Neutrophil (primary cell): ENCODE data around the gene RORC.
"Not testable (repeated sequence)": the region's sequence is repeated elsewhere in the genome, so short reads cannot be mapped to it uniquely, and the experiment has no call there.

Experiments
- H3K27ac ChIP-seq: fragments of 200-600 bp; sonication (generic); 2 replicates; pipeline ENCODE4 v1.5.1; 2016; ENCODE audit warnings: mild to moderate bottlenecking, moderate library complexity
- H3K27me3 ChIP-seq: fragments of 200-600 bp; sonication (generic); 2 replicates; pipeline ENCODE4 v1.6.0; 2016; ENCODE audit warnings: mild to moderate bottlenecking
- H3K36me3 ChIP-seq: fragments of 200-600 bp; sonication (generic); 2 replicates; pipeline ENCODE4 v1.5.1; 2017
- H3K4me1 ChIP-seq, 2 experiments: fragments of 200-600 bp in 1 of 2; sonication (generic) in 1 of 2; 1 replicate in 1 of 2; 2 replicates in 1 of 2; pipeline versions ENCODE4 v1.5.1 to v1.6.1; 2013 to 2016; ENCODE audit warnings: low read depth in 1 of 2, low read length in 1 of 2, mild to moderate bottlenecking in 1 of 2, moderate library complexity in 1 of 2; ENCODE audit not compliant: control insufficient read depth in 1 of 2, insufficient read depth in 1 of 2
- H3K4me3 ChIP-seq, 2 experiments: fragments of 200-600 bp in 1 of 2; sonication (generic) in 1 of 2; 1 replicate in 1 of 2; 2 replicates in 1 of 2; pipeline ENCODE4 v1.5.1; 2013 to 2016; ENCODE audit warnings: low read depth in 1 of 2, low read length in 1 of 2, mild to moderate bottlenecking in 1 of 2, moderate library complexity in 1 of 2
- H3K9me3 ChIP-seq: fragments of 200-600 bp; sonication (generic); 2 replicates; pipeline ENCODE4 v1.5.1; 2016
- CTCF ChIP-seq: fragments of 200-600 bp; sonication (generic); IDR thresholded peaks from 2 replicates; pipeline ENCODE4 v1.5.1; 2016; ENCODE audit warnings: antibody characterized with exemption

RORC gene

GRCh38 chr1:151783796-151784195, 47.8 kb downstream of the RORC start:
- TF ChIP-seq CTCF, result no peak
- Histone ChIP-seq H3K4me3 (no peak overlapping the region), H3K4me1 (no peaks in the 10 kb centered on the region), H3K27me3 (peaks cover 7% of the 10 kb centered on the region), H3K9me3 (no peaks in the 10 kb centered on the region), H3K36me3 (no peaks in the 10 kb centered on the region), H3K27ac (no peak overlapping the region)

- Histone ChIP-seq H3K36me3 (no peaks in the 10 kb centered on the region), H3K9me3 (no peaks in the 10 kb centered on the region), H3K27me3 (peaks cover 7% of the 10 kb centered on the region), H3K27ac (no peak overlapping the region), H3K4me1 (no peaks in the 10 kb centered on the region), H3K4me3 (no peak overlapping the region)
- TF ChIP-seq CTCF, result no peak
Observed at GRCh38 chr1:151782741-151783140, 48.9 kb downstream of the RORC start.

- not testable (repeated sequence) for H3K4me1 ChIP-seq, H3K4me3 ChIP-seq, H3K36me3 ChIP-seq, H3K9me3 ChIP-seq, H3K27me3 ChIP-seq, H3K27ac ChIP-seq
Observed at GRCh38 chr1:151782026-151782425, 49.6 kb downstream of the RORC start.

GRCh38 chr1:151780736-151781135, 50.9 kb downstream of the RORC start:
- not testable (repeated sequence) for H3K9me3 ChIP-seq, H3K27me3 ChIP-seq, H3K36me3 ChIP-seq, H3K27ac ChIP-seq, H3K4me3 ChIP-seq, H3K4me1 ChIP-seq

GRCh38 chr1:151779852-151780251, 51.8 kb downstream of the RORC start:
- Histone ChIP-seq H3K27me3 (no peaks in the 10 kb centered on the region), H3K4me3 (no peak overlapping the region), H3K27ac (no peak overlapping the region), H3K9me3 (no peaks in the 10 kb centered on the region), H3K4me1 (no peaks in the 10 kb centered on the region), H3K36me3 (no peaks in the 10 kb centered on the region)
- no peak for TF ChIP-seq CTCF

GRCh38 chr1:151777317-151777716, 54.3 kb downstream of the RORC start:
- Histone ChIP-seq H3K4me1 (no peaks in the 10 kb centered on the region), H3K27me3 (no peaks in the 10 kb centered on the region), H3K4me3 (no peak overlapping the region), H3K27ac (no peak overlapping the region), H3K9me3 (no peaks in the 10 kb centered on the region), H3K36me3 (no peaks in the 10 kb centered on the region)
- no peak for TF ChIP-seq CTCF

GRCh38 chr1:151776665-151777062, 54.9 kb downstream of the RORC start:
- no peak for TF ChIP-seq CTCF
- Histone ChIP-seq H3K27me3 (no peaks in the 10 kb centered on the region), H3K4me3 (no peak overlapping the region), H3K36me3 (no peaks in the 10 kb centered on the region), H3K27ac (no peak overlapping the region), H3K4me1 (no peaks in the 10 kb centered on the region), H3K9me3 (no peaks in the 10 kb centered on the region)
